Ectodermal cell (in vitro differentiated cells): ENCODE data around the gene RNF4.

Source experiments
- H3K27ac ChIP-seq: 2 replicates; pipeline ENCODE4 v1.7.0; 2013; ENCODE audit warnings: mild to moderate bottlenecking, low read depth, low read length; ENCODE audit not compliant: insufficient read depth, poor library complexity, severe bottlenecking
- H3K27me3 ChIP-seq: 2 replicates; pipeline ENCODE4 v1.7.0; 2013; ENCODE audit warnings: mild to moderate bottlenecking, low read length; ENCODE audit not compliant: insufficient read depth, control insufficient read depth, poor library complexity, severe bottlenecking
- H3K36me3 ChIP-seq: one replicate; pipeline ENCODE4 v1.7.0; 2013; ENCODE audit warnings: low read length; ENCODE audit not compliant: control insufficient read depth, insufficient read depth
- H3K4me1 ChIP-seq: one replicate; pipeline ENCODE4 v1.7.0; 2013; ENCODE audit warnings: low read length; ENCODE audit not compliant: control insufficient read depth, insufficient read depth
- H3K4me3 ChIP-seq: 2 replicates; pipeline ENCODE4 v1.7.0; 2013; ENCODE audit warnings: low read depth, low read length, control low read depth; ENCODE audit not compliant: insufficient read depth
- H3K9me3 ChIP-seq: 2 replicates; pipeline ENCODE4 v1.7.0; 2013; ENCODE audit warnings: mild to moderate bottlenecking, low read length, moderate library complexity; ENCODE audit not compliant: control insufficient read depth
- WGBS, 2 experiments: methylation state at CpG; one replicate each; pipeline ENCODE4 v1.1.7; 2013; ENCODE audit warnings: missing lambda C conversion rate in 2 of 2; 5-methylcytosine and 5-hydroxymethylcytosine counted together

RNF4 gene

GRCh38 chr4:2446656-2447564 lies 22.0 kb upstream of the RNF4 start:
- Histone ChIP-seq H3K4me1 (no peaks in the 10 kb centered on the region), H3K4me3 (no peak overlapping the region), H3K27ac (no peak overlapping the region), H3K36me3 (no peaks in the 10 kb centered on the region), H3K27me3 (no peaks in the 10 kb centered on the region), H3K9me3 (no peaks in the 10 kb centered on the region)
- 90 to 92% methylated on average over 3 of the region's 3 CpGs for WGBS, 2 experiments

GRCh38 chr4:2448589-2448988 lies 20.3 kb upstream of the RNF4 start:
- WGBS, 2 experiments, result 92 to 93% methylated on average over 7 of the region's 7 CpGs
- no peak overlapping the region for H3K4me3 ChIP-seq
- H3K27me3 ChIP-seq, result no peaks in the 10 kb centered on the region
- H3K9me3 ChIP-seq, result no peaks in the 10 kb centered on the region
- no peaks in the 10 kb centered on the region for H3K36me3 ChIP-seq
- no peaks in the 10 kb centered on the region for H3K4me1 ChIP-seq
- no peak overlapping the region for H3K27ac ChIP-seq

GRCh38 chr4:2449051-2449450 lies 19.9 kb upstream of the RNF4 start:
- Histone ChIP-seq H3K36me3 (no peaks in the 10 kb centered on the region), H3K27ac (no peak overlapping the region), H3K9me3 (no peaks in the 10 kb centered on the region), H3K4me3 (no peak overlapping the region), H3K4me1 (no peaks in the 10 kb centered on the region), H3K27me3 (no peaks in the 10 kb centered on the region)
- WGBS, 2 experiments, result 92% methylated on average over 11 of the region's 11 CpGs

GRCh38 chr4:2449511-2450392 lies 19.2 kb upstream of the RNF4 start:
- Histone ChIP-seq H3K4me1 (no peaks in the 10 kb centered on the region), H3K27me3 (no peaks in the 10 kb centered on the region), H3K4me3 (no peak overlapping the region), H3K27ac (no peak overlapping the region), H3K9me3 (no peaks in the 10 kb centered on the region), H3K36me3 (no peaks in the 10 kb centered on the region)
- 92% methylated on average over 27 of the region's 27 CpGs for WGBS, 2 experiments

GRCh38 chr4:2450394-2451035 lies 18.4 kb upstream of the RNF4 start:
- Histone ChIP-seq H3K4me3 (no peak overlapping the region), H3K36me3 (no peaks in the 10 kb centered on the region), H3K9me3 (no peaks in the 10 kb centered on the region), H3K27ac (no peak overlapping the region), H3K4me1 (no peaks in the 10 kb centered on the region), H3K27me3 (no peaks in the 10 kb centered on the region)
- WGBS, 2 experiments, result 90 to 92% methylated on average over 16 of the region's 16 CpGs

- Histone ChIP-seq H3K9me3 (no peaks in the 10 kb centered on the region), H3K36me3 (no peaks in the 10 kb centered on the region), H3K4me3 (no peak overlapping the region), H3K27ac (no peak overlapping the region), H3K4me1 (no peaks in the 10 kb centered on the region), H3K27me3 (no peaks in the 10 kb centered on the region)
- WGBS, 2 experiments, result 90 to 93% methylated on average over 10 of the region's 10 CpGs
Observed at GRCh38 chr4:2451036-2451520, 17.8 kb upstream of the RNF4 start.

GRCh38 chr4:2451821-2452785 lies 16.8 kb upstream of the RNF4 start:
- no peaks in the 10 kb centered on the region for H3K9me3 ChIP-seq
- no peaks in the 10 kb centered on the region for H3K27me3 ChIP-seq
- WGBS, 2 experiments, result 86 to 89% methylated on average over 25 of the region's 25 CpGs

GRCh38 chr4:2457481-2458295 lies 11.2 kb upstream of the RNF4 start:
- Histone ChIP-seq H3K4me3 (no peak overlapping the region), H3K36me3 (no peaks in the 10 kb centered on the region), H3K4me1 (no peaks in the 10 kb centered on the region), H3K9me3 (no peaks in the 10 kb centered on the region), H3K27ac (no peak overlapping the region), H3K27me3 (peaks cover 17% of the 10 kb centered on the region)
- WGBS, 2 experiments, result 90 to 92% methylated on average over 23 to 24 of the region's 24 CpGs

More at GRCh38 chr4:2451821-2452785, 16.8 kb upstream of the RNF4 start:
- H3K36me3 ChIP-seq, result no peaks in the 10 kb centered on the region
- H3K4me1 ChIP-seq, result no peaks in the 10 kb centered on the region
- H3K4me3 ChIP-seq, result no peak overlapping the region
- H3K27ac ChIP-seq, result no peak overlapping the region
